HL-60 (cell line): ENCODE measurements around the gene EHD4.
A peak's percentile ranks its signal among the peaks of the same experiment; 100 is the strongest.

Experiments
- CTCF ChIP-seq: IDR thresholded peaks from one replicate; pipeline ENCODE4 v1.5.1; 2011; ENCODE audit warnings: low read length, control low read depth, inconsistent platforms; ENCODE audit not compliant: insufficient read depth
- POLR2AphosphoS5 ChIP-seq: IDR thresholded peaks from 2 replicates; pipeline ENCODE4 v1.6.1; 2012; ENCODE audit warnings: low read depth
- SPI1 ChIP-seq: IDR thresholded peaks from 2 replicates; pipeline ENCODE4 v1.6.1; 2012; ENCODE audit warnings: low read depth, mild to moderate bottlenecking, borderline replicate concordance
- TF ChIP-seq, protein P1 (sequence below): IDR thresholded peaks from 2 replicates; pipeline ENCODE4 v1.6.1; 2012; ENCODE audit warnings: low read depth; ENCODE audit not compliant: insufficient replicate concordance

DNA sequence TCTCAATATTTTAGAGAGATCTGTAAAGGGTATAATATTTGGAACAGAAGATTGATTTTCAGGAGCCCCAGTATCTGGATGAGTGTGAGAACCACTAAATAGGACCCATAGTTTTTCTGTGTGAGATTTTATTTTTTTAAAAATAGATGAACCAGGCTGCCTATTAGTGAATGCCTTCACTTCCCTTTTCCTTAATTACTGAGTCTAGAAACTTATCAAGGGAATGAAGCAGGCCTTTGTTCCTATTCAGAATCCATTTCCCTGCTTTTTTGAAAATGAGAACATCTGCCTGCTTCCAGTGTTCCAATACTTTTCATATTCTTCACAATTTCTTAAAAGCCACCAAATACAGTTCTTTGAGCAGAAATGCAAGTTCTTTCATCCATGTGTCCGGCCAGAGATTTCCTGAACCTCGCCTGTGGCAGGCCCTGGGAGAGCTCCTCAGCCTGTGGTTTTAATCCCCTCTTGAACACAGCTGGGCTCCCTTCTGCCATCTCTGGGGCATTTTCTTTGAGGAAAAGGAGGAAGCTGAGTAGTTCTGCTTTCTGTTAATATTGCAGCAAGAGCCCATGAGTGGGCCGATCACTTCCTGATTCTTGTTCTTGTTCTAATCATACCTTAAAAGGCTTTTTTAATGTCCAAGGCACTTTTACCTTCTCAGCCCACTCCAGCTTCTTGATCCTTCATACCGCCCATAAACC lies 4.7 kb downstream of the EHD4 start:
- TF ChIP-seq POLR2AphosphoS5 (peak; percentile 58), CTCF (no peak), SPI1 (peak; percentile 98)
- TF ChIP-seq, protein P1, sequence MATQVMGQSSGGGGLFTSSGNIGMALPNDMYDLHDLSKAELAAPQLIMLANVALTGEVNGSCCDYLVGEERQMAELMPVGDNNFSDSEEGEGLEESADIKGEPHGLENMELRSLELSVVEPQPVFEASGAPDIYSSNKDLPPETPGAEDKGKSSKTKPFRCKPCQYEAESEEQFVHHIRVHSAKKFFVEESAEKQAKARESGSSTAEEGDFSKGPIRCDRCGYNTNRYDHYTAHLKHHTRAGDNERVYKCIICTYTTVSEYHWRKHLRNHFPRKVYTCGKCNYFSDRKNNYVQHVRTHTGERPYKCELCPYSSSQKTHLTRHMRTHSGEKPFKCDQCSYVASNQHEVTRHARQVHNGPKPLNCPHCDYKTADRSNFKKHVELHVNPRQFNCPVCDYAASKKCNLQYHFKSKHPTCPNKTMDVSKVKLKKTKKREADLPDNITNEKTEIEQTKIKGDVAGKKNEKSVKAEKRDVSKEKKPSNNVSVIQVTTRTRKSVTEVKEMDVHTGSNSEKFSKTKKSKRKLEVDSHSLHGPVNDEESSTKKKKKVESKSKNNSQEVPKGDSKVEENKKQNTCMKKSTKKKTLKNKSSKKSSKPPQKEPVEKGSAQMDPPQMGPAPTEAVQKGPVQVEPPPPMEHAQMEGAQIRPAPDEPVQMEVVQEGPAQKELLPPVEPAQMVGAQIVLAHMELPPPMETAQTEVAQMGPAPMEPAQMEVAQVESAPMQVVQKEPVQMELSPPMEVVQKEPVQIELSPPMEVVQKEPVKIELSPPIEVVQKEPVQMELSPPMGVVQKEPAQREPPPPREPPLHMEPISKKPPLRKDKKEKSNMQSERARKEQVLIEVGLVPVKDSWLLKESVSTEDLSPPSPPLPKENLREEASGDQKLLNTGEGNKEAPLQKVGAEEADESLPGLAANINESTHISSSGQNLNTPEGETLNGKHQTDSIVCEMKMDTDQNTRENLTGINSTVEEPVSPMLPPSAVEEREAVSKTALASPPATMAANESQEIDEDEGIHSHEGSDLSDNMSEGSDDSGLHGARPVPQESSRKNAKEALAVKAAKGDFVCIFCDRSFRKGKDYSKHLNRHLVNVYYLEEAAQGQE = no peak
